ENCODE measurements around the gene RBMS1.

DNA sequence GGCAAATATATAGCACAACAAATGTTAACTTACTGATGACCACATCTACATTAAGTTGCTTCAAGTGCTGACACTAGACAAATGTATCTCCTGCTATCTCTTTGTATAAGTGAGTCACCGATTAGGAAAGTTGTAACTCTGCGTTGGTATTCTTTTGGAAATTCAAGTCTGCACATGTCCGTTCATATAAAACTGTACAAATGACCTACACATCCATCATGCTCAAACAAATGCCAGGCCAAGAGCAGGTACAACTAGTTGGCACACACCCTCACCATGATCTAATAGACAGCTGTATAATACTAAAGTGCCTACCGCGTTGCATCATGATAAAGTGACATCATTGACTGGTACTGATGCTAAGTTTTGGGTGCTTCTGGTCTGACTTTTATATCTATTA is 141.1 kb downstream of the RBMS1 start:
- TF ChIP-seq, protein P1, sequence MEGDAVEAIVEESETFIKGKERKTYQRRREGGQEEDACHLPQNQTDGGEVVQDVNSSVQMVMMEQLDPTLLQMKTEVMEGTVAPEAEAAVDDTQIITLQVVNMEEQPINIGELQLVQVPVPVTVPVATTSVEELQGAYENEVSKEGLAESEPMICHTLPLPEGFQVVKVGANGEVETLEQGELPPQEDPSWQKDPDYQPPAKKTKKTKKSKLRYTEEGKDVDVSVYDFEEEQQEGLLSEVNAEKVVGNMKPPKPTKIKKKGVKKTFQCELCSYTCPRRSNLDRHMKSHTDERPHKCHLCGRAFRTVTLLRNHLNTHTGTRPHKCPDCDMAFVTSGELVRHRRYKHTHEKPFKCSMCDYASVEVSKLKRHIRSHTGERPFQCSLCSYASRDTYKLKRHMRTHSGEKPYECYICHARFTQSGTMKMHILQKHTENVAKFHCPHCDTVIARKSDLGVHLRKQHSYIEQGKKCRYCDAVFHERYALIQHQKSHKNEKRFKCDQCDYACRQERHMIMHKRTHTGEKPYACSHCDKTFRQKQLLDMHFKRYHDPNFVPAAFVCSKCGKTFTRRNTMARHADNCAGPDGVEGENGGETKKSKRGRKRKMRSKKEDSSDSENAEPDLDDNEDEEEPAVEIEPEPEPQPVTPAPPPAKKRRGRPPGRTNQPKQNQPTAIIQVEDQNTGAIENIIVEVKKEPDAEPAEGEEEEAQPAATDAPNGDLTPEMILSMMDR (IDR thresholded peaks at IDR 0.05; ENCODE audit: low read length), result no peak
- TF ChIP-seq EZH2 (optimal IDR thresholded peaks at IDR 0.05; ENCODE audit: low read depth, low read length), result no peak

All from MM.1S (cell line).